GM21528 (cell line): ENCODE data around the gene ST8SIA6.
"Not testable (repeated sequence)": the region's sequence is repeated elsewhere in the genome, so short reads cannot be mapped to it uniquely, and the experiment has no call there.

Experiments
- ATAC-seq: cut with Tn5 transposase; IDR thresholded peaks from one replicate; pipeline ENCODE4 v1.9.1; 2021; ENCODE audit warnings: mild to moderate bottlenecking, moderate library complexity; ENCODE audit not compliant: unreplicated experiment, low FRiP score

The ST8SIA6 gene

DNA sequence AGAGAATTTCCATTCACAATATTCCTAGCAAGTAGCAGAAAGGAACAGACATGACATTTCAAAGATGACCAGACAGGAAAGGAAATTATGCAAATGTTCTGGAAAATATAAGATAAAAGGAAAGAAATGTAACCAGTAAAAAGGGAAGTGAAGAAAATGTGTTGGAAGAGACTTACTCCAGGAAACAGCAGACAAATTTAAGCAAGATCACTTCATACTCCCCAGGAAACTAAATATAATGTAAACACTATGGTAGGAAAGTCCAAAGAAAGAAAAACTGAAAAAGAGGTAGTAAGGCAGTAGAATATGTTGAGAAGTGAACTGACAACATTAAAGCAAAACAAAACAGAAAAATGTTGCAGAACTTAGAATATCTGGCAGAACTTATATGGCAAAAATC, 6.4 kb upstream of the ST8SIA6 start:
- ATAC-seq: no peak

DNA sequence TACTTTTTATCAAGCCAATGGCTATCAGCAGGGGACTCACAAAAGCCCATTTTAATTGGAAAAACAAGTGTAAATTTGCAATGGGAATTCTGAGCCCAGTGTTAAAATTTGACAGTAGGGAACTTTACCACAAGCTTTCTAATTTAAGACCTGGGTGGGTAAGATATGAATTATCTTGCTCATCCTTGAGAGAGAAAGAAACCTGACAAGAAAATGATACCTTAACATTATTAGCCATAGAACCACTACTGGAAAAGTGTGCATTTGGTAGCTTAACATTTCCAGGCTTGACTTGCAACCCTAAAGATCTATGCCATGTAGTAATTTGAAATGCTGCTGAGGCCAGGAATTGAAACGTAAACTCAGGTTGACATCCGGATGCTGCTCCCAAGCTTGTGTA, 2.7 kb upstream of the ST8SIA6 start:
- no peak for ATAC-seq

DNA sequence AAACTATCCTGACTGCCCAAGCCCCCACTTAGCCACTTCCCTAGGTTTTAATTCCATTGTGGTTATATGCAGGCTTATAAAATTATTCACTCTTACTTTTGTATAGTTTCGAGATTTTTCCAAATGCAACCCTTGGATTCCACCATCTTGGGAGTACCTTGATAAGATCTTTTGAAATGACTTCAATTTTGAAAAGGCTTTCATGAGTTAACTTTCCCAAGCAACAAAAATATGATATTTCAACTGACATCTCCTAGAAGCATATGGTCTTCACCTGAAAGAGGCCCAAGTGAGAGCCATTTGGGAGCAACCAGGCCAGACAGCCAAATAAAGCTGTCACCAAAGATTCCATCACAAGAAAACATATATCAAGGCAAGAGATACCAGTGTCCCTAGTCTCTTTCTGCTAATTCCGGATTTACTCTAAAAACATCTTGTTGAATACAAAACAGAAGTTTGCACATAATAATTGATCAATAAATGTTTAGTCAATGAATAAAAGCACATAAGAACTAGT, 1.7 kb upstream of the ST8SIA6 start:
- ATAC-seq: no peak

DNA sequence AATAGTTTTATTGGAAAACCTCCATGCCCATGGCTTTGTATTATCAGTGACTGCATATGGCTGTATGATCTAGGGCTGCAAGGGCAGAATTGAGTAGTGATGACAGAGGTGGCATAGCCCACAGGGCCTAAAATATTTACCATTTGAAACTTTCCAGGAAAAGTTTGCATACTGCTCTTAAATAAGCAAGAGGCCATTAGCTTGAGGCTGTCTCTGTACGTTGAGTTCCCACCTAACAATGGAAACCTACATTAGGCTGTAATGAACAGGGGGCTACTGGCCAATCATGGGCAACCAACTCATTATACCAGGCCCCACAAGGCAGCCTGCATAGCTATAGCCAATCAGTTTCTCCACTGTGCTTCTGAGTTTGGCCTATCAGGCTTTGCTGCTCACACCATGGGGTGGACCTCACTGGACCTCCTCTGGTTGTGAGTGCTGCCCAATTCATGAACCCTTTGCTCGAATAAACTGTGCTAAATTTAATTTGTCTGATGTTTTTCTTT, 673 bp upstream of the ST8SIA6 start:
- no peak for ATAC-seq

DNA sequence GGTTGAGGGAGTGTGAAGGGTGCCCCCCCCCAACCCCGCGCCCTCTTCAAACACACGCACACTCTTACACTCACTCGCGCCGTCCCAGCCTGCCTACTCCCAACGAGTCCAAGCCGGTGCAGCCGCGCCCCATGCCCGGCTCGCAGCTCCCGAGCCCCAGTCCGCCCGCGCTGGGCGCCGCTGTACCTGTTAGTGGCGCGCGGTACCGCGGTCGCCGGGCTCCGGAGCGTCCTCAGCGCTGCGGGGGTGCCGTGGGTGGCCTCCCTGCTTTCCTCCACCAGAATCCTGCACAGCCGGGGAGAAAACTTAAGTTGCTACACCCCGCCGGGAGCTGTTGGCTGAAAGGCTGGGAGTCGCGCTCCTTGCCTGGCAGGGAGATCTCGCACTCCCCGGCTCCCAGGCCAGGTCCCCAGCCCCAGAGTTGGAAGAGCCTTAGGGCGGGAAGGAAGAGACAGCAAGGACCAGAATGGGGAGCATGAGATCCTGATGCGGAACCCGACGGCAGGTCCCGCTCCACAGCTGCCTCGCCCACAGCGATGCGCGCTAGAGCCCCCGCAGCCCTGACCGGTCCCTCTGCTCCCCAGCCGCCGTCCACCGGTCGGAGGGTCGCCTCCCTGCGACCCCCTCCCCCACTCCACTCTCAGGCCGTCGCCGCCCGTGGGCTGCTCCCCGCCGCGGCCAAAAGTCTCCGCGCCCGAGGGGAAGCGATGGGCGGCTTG, 863 bp downstream of the ST8SIA6 start:
- no peak for ATAC-seq

DNA sequence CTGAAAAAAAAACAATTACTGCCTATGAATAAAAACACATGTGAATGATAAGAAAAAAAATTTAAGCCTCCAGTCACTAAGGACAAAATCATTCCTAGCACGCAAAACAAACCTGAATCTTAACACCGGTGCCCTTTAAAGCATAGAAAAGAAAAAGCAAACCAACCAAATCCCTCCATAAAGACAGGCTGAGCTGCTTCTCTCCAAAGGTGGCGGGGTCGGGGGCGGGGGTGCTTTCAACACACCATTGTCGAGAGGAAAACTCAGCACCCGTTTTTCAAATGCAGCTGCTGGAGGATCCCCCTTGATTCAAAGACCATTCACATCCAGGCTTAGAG, 1.4 kb downstream of the ST8SIA6 start:
- no peak for ATAC-seq

DNA sequence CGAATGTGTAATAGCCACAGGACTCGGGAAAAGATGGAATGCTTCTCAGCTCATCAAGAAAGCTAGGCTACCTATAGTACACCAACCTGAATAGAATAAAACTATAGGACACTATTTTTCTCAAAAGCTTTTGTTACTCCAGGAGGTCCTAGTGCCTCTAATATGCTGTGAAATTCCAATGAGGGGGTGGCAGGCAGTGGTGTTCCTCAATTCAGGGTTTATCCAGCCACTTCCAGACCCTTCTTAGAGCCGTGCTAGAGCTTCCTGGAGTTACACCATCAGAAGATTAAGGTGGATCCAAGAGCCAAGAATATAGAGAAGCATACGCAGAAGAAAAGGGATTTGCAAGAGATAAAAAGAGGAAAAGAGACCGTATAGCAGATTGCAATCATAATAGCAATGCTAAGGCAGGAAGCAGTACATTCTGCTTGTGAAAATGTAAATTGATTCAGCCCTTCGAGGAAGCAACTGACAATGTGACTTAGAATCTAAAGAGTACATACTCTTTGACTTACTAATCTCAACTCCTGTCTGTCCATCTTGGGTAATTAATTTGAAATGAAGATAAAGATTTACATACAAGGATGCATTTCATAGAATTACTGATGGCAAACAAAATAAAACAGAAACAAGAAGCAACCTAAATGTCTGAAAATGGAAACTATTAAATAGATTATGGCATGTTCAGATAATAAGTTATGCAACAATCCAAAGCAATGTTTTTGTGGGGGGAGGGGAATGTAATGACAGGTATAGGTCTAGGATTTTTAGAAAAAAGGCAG, 2.1 kb downstream of the ST8SIA6 start:
- no peak for ATAC-seq

DNA sequence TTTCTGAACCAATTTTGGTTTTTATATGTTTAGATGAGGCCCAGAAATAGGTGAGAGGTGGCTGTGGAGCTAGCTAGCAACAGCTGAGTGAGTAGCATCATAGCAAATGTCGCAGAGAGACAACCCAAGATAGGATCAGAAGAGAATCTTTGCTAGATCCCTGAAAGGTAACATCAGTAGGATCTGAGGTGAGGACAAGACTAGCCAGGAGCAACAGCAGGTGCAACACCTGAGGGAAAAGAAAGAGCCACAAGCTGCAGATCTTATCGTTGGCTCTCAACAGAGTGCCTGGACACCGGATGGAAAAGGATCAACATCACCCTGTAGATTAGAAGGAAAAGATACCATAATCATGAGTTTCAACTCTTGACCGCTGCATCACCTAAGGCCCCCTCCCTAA, 4.4 kb downstream of the ST8SIA6 start:
- no peak for ATAC-seq

DNA sequence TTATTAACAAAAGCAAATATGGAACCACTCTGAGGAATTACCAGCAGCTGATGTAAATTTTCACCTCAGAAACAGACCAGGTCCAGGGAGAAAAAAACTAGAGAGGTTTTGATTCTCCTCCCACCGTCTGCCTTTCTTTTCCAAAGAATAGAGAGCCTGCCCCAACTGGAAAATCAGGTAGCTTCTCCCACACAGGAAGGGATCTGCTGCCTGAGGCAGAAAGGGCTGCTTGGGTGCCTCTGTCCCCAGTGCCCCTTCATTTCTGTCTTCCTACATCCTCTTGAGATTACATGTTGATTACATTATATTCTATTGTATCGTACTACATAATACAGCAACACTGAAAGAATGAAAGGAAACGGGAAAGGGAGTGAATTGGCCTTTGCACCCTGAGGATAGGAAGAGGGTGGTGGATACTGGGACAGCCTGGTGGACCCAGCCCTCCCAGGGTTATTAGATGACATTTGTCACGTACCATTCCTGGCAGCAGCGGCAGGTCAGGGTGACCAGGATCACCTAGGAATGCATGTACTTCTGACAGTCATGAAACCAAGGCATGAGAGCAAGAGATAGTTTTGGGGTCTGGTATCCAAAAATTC, 8.9 kb downstream of the ST8SIA6 start:
- ATAC-seq: no peak

DNA sequence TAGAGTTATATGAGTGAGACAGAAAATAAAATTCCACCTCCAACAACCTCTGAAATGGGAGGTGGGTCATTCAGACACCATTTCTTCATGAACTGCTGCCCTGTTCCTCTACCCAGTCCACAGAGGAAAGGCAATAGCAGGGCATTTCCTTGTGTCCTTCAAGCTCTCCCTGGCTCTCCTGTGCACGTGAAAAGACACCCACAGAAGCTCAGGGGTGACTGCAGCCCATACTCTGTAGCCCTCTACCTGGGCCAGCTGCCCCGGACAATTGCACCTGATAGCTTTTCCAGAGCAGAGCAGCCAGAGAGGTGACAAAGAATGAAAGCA, 10.0 kb downstream of the ST8SIA6 start:
- no peak for ATAC-seq

DNA sequence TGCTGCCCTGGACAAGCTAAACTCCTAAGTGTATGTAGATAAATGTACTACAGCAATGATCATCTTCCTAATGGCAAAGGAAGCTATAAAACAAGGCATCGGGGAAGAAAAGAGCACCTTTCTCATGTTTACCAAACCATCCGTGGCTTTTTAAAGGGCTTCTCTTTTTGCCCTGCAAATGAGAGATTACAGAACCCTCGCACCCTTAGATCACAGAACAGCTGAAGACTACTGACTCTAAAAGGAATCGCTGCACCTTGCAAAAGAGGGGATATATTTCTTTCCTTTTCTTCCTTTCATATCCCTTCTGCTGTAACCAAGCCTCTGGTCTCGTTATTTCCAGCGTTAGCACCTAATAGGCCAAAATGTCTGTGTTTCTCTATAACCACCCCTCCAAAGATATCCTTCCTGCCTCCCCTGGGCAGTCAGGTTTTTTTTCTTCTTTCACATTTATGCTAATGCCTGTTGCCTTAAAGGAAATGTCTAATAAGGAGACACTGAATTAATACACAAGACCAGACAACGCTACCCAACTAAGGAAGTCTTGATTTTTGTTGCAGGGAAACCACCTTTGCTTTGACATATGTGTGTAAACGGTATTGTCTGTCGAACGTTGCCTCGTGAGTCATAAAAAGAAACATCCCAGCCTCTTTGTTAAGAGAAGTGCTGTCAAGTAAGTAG, 10.5 kb downstream of the ST8SIA6 start:
- no peak for ATAC-seq

DNA sequence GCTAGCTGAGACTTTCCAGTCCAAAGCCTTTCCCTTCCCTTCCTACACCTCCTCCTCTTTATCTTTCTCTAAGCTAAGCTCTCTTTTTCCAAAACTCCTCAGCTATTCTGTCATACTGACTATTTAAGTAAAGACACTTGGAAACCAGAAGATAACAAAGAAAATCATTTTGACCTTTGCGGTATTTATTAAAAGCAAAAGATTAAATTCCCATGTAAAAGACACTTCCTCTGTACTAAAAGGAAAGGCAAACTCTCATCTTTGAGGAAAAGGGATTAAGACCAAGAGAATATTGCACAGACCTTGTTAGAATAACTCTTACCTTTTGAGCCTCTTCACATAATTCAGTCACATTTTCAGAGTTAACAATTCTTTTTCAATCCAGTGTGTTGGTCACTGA, 15.8 kb downstream of the ST8SIA6 start:
- ATAC-seq: no peak

DNA sequence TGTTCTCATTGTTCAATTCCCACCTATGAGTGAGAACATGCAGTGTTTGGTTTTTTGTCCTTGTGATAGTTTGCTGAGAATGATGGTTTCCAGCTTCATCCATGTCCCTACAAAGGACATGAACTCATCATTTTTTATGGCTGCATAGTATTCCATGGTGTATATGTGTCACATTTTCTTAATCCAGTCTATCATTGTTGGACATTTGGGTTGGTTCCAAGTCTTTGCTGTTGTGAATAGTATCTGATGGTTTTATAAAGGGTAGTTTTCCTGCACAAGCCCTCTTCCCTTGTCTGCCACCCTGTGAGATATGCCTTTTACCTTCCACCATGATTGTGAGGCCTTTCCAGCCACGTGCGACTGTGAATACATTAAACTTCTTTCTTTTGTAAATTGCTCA, 17.8 kb downstream of the ST8SIA6 start:
- not testable (repeated sequence) for ATAC-seq

DNA sequence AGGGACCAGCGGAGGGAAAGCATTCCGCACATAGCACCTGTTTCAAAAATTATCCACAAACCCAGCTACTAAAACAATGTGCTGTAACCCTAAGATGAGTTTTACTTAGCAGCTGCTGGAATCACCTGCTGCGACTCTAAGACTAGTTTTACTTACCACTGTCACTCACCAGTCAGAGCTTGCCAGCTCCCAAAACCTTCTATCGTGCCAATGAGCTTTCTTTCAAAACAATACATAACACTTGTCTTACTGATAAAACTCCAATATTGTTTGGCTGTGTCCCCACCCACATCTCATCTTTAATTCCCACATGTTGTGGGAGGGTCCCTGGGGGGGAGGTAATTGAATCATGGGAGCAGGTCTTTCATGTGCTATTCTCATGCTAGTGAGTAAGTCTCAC, 18.4 kb downstream of the ST8SIA6 start:
- no peak for ATAC-seq

DNA sequence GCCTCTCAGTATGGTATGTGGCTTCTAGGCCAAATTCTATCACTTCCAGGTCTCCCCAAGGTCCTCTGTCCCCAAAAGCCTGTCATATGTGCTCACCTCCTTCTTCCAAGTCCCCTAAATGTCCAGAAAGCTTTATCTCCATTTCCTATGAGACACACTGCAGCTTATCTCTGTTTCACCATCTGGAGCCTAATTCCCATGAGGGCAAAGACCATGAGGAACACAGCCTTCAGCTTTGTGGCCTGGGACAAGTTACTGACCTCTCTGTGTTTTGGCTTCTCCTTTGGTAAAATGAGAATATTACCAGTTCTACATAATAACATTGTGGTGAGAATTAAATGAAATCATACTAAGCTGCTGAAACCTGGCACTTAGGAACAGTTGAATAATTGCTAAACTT, 19.2 kb downstream of the ST8SIA6 start:
- no peak for ATAC-seq

DNA sequence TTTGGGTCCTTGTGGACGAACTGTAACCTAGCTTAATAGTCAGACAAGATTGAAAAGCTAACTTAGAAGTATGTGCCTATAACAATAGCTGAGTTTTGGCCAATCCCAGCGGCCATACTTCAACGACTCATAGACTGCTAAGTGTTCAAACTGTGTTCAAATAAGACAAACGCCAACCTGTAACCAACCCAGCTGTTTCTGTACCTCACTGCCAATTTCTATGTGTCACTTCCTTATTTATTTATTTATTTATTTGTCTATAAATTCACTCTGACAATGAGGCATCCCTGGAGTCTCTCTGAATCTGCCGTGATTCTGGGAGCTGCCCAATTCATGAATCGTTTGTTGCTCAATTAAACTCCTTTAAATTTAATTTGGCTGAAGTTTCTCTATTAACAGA, 21.7 kb downstream of the ST8SIA6 start:
- no peak for ATAC-seq

DNA sequence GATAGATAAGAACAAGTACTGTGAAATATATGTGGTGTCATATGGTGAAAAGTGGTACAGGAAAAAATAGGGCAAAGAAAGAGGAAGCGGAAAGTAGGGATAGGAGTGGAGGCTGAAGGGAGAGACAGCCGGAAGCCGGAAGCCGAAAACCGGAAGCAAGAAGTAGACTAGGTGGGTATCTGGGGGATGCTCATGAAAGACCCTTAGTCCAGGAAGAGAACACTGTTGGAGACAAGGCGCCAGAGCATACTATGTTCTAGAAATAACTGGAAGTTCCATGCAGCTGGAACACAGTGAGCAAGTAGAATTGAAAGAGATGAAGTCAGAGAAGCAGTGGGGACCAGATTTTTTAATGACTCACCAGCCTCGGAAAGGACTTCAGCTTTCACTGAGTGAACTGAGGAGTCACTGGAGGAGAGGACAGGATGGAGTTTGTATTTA, 22.5 kb downstream of the ST8SIA6 start:
- no peak for ATAC-seq

DNA sequence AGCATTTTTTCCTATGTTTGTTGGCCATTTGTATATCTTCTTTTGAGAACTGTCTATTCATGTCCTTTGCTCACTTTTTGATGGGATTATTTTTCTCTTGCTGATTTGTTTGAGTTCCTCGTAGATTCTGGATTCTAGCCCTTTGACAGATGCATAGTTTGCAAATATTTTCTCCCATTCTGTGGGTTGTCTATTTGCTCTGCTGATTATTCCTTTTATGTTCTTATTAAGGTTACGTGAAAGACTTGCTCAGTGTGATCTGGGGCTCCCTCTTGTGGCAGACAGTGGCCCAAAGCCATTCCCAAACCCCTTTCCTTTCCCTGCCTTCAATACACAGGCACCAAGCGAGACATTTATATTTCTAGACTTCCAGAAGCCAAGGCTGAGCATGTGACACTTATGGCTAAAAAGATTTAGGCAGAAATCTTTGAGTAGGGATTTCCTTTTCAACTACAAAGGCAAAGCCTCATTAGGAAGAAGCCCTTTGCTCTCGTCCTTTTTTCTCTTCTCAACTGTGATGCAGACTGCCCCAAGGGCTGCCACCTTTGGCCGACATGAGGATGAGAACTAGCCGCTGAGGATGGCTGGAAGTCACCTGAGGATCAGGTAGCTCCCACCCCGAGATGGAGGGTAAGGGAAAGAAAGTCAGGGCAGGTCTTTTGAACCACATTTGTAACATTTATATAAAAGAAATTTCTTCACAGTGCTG, 23.6 kb downstream of the ST8SIA6 start:
- ATAC-seq: no peak

DNA sequence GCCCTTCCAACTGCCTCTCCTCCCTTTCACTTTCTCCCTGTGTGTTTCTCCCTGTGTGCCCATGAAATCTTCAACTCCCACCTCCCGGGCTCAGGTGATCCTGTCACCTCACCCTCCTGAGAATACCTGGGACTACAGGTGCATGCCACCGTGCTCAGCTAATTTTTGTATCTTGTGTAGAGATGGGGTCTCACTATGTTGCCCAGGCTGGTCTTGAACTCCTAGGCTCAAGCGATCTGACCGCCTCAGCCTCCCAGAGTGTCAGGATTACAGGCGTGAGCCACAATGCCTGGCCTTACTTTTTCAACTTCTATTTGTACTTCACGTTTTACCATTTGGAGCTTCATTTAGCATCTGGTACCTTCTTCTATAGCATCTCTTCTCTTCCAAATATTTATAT, 24.9 kb downstream of the ST8SIA6 start:
- no peak for ATAC-seq

DNA sequence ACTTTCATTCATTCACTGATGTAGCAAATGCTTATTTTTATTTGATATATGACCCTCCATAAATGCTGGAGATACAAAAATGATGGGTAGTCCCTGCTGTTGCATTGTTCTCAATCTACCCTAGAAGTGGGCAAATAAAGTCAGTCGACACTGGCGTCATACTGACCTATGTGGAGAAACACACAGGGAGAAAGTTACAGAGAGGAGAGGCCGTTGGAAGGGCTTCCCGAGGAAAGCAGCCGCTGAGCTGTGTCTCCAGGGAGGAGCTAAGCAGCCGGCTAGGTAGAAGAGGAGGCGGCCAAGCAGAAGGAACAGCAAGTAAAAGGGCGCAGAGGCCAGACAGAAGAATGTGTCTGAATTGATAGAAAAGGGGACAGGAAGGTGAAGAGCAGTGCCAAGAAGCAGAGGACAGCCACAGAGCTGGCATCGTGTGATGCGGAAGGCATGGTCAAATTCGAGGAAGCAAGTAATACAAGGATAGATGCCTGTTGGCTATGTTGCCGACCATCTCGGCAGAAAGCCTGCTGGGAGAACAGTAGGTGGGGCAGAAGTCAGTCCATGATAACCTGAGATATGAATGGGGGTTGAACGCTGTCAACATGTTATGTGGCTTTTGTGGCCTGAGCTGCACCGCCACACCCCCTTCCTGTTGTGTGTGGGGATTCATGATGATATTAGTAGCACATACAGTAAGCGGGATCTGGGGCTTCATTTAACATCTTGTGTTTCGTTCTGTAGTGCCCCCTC, 25.9 kb downstream of the ST8SIA6 start:
- ATAC-seq: no peak
